Measurements from ENCODE around the gene DPP10. TPM values are rescaled to one million over a fixed set of nuclear protein-coding genes. Genes with fewer than 3 reads are reported as not detected.
"Not testable (repeated sequence)": the region's sequence is repeated elsewhere in the genome, so short reads cannot be mapped to it uniquely, and the experiment has no call there.

Gene DPP10
- total RNA-seq, 1 donor from 2014 or later = not detected

DNA sequence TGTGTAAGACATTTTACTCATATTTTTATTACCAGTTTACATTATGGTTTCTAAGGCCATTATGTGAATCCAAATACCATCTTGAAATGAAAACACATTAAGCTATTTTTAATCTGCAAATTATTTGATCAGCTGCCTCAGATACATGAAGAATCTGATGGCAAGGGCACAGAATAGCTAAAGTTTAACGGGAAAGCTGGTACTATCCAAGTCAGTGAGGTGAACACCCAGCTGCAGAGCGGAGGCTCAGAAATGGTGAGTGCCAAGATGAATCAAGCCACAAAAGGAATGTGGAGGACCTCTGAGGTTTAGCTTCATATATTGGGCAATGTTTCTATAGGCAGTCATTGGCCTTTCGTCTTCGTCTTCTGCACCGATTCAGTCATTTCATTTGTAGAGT is 75.1 kb downstream of the DPP10 start:
- no peak for DNase-seq (ENCODE audit: low spot score in 2 of 2)
- no peaks in the 10 kb centered on the region for H3K9me3 ChIP-seq
- H3K27me3 ChIP-seq = no peaks in the 10 kb centered on the region
- TF ChIP-seq, protein P1, sequence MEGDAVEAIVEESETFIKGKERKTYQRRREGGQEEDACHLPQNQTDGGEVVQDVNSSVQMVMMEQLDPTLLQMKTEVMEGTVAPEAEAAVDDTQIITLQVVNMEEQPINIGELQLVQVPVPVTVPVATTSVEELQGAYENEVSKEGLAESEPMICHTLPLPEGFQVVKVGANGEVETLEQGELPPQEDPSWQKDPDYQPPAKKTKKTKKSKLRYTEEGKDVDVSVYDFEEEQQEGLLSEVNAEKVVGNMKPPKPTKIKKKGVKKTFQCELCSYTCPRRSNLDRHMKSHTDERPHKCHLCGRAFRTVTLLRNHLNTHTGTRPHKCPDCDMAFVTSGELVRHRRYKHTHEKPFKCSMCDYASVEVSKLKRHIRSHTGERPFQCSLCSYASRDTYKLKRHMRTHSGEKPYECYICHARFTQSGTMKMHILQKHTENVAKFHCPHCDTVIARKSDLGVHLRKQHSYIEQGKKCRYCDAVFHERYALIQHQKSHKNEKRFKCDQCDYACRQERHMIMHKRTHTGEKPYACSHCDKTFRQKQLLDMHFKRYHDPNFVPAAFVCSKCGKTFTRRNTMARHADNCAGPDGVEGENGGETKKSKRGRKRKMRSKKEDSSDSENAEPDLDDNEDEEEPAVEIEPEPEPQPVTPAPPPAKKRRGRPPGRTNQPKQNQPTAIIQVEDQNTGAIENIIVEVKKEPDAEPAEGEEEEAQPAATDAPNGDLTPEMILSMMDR (IDR thresholded peaks at IDR 0.05) = no peak
- no peak overlapping the region for H3K4me3 ChIP-seq
- intact Hi-C loops (cut with DNase I) = no loop called here
- no peaks in the 10 kb centered on the region for H3K4me1 ChIP-seq
- H3K27ac ChIP-seq = no peak overlapping the region
- H3K36me3 ChIP-seq = no peaks in the 10 kb centered on the region

DNA sequence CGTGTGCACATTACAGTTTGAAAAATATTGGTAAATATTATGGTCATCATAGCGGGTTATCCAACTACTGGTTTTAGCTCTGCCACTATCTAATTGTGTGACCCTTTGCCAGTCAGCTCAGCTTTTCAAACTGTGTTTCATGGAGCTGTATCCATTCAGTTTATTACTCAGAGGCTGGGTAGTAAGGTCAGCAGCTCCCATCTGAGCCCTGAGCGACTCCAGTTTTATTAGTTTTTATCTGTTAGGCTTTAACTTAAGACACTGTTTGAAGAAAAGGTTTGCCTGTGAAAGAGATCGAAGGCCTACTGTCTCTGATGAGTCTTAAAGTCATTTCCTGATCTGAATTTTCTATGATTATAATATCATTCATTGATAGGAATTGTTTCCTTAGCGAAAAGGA is 76.3 kb downstream of the DPP10 start:
- intact Hi-C loops (cut with DNase I) = no loop called here
- DNase-seq (ENCODE audit: low spot score in 2 of 2) = no peak
- Histone ChIP-seq H3K4me1 (no peaks in the 10 kb centered on the region), H3K27me3 (no peaks in the 10 kb centered on the region), H3K27ac (no peak overlapping the region), H3K9me3 (no peaks in the 10 kb centered on the region), H3K4me3 (no peak overlapping the region), H3K36me3 (no peaks in the 10 kb centered on the region)
- TF ChIP-seq, protein P1 (IDR thresholded peaks at IDR 0.05) = no peak

GRCh38 chr2:114522612-114523011 is 80.2 kb downstream of the DPP10 start:
- H3K4me1 ChIP-seq; H3K27me3 ChIP-seq; H3K9me3 ChIP-seq; H3K27ac ChIP-seq; DNase-seq (ENCODE audit: low spot score in 2 of 2); H3K36me3 ChIP-seq; intact Hi-C loops (cut with DNase I); H3K4me3 ChIP-seq: not testable (repeated sequence)

DNA sequence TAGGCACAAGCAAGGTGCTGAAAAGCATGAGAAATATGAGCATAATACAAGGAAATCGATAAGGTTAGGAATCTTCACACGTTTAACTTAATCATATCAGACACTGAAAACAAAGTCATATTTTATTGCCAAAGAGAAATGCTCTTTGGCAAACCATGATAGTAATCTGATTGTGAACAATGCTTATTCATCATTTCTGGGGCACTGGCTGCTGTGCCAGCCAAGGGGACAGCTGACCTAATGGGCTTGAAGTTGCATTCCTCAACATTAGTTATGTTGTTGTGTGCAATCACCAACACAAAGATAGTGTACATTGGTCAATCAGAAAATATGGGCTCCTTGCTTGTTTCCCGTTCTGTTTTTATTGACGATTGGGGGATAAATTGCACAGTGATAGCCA is 83.5 kb downstream of the DPP10 start:
- intact Hi-C loops (cut with DNase I) = no loop called here
- no peak for DNase-seq (ENCODE audit: low spot score in 2 of 2)
- no peaks in the 10 kb centered on the region for H3K4me1 ChIP-seq
- no peak overlapping the region for H3K27ac ChIP-seq
- no peaks in the 10 kb centered on the region for H3K36me3 ChIP-seq
- no peaks in the 10 kb centered on the region for H3K9me3 ChIP-seq
- H3K27me3 ChIP-seq = no peaks in the 10 kb centered on the region
- no peak overlapping the region for H3K4me3 ChIP-seq
- TF ChIP-seq, protein P1 (IDR thresholded peaks at IDR 0.05) = no peak

GRCh38 chr2:114526841-114527240 is 84.4 kb downstream of the DPP10 start:
- TF ChIP-seq, protein P1 (IDR thresholded peaks at IDR 0.05) = no peak
- no peaks in the 10 kb centered on the region for H3K4me1 ChIP-seq
- no peaks in the 10 kb centered on the region for H3K27me3 ChIP-seq
- H3K36me3 ChIP-seq = no peaks in the 10 kb centered on the region
- no peak overlapping the region for H3K4me3 ChIP-seq
- intact Hi-C loops (cut with DNase I) = no loop called here
- H3K9me3 ChIP-seq = no peaks in the 10 kb centered on the region
- H3K27ac ChIP-seq = no peak overlapping the region
- DNase-seq (ENCODE audit: low spot score in 2 of 2) = no peak

DNA sequence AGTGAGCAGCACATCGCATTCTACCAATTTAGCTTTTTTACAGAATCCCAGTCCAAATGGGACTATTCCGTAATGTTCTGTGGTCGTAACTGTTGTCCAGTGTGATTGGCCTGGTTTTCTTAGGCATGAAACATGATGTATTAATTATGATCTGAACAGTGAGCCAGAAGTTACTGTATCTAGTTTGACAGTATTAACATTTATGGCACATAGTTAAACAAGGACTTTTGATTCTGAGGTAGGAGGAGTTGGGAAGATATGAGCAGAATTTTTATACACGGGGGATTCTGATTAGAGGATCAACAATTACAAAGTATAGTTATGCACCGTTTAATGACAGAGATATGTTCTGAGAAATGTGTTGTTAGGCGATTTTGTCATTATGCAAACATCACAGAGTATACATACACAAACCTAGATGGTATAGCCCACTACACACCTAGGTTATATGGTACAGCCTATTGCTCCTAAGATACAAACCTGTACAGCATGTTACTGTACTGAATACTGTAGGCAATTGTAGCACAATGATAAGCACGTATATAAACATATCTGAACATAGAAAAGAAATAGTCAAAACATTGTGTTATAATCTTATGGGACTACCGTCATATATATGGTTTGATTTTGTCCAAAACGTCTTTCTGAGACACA is 85.0 kb downstream of the DPP10 start:
- Histone ChIP-seq H3K4me1 (no peaks in the 10 kb centered on the region), H3K9me3 (no peaks in the 10 kb centered on the region), H3K27me3 (no peaks in the 10 kb centered on the region), H3K36me3 (no peaks in the 10 kb centered on the region), H3K4me3 (no peak overlapping the region), H3K27ac (no peak overlapping the region)
- DNase-seq (ENCODE audit: low spot score in 2 of 2) = no peak
- intact Hi-C loops (cut with DNase I) = no loop called here
- TF ChIP-seq, protein P1 (IDR thresholded peaks at IDR 0.05) = no peak

Measured in ascending aorta (tissue), 2 donors.